ENCODE measurements around the gene PRR14.

GRCh38 chr16:30700491-30700890 lies 49.7 kb downstream of the PRR14 start:
- TF ChIP-seq, protein P1, sequence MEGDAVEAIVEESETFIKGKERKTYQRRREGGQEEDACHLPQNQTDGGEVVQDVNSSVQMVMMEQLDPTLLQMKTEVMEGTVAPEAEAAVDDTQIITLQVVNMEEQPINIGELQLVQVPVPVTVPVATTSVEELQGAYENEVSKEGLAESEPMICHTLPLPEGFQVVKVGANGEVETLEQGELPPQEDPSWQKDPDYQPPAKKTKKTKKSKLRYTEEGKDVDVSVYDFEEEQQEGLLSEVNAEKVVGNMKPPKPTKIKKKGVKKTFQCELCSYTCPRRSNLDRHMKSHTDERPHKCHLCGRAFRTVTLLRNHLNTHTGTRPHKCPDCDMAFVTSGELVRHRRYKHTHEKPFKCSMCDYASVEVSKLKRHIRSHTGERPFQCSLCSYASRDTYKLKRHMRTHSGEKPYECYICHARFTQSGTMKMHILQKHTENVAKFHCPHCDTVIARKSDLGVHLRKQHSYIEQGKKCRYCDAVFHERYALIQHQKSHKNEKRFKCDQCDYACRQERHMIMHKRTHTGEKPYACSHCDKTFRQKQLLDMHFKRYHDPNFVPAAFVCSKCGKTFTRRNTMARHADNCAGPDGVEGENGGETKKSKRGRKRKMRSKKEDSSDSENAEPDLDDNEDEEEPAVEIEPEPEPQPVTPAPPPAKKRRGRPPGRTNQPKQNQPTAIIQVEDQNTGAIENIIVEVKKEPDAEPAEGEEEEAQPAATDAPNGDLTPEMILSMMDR (IDR thresholded peaks at IDR 0.05): no peak
- TF ChIP-seq POLR2A (IDR thresholded peaks at IDR 0.05) (no peak), EP300 (IDR thresholded peaks at IDR 0.05) (no peak)
